Measurements from ENCODE around the gene KCTD20.

The KCTD20 gene

DNA sequence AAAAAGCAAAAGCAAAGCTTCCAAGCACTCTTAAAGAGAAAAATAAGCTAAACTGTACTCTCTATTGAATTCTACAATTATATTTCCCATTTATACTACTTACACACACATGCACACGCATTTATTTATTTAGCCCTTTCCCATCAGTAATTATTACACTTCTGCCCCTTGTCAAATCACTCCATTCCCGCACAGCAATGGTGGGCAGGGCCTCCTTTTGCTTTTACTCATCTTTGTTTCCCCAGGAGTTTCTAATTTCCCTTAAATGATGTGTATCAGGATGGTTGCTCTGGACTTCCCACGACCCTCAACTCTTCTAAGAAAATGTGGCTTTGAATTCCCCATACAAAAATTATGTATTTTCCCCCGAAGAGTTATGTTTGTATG lies 20.1 kb upstream of the KCTD20 start:
- no peaks in the 10 kb centered on the region for H3K9me3 ChIP-seq (ENCODE audit: control insufficient read depth in 5 of 5, low read length in 5 of 5)
- no peaks in the 10 kb centered on the region for H3K36me3 ChIP-seq (ENCODE audit: control insufficient read depth in 5 of 5, insufficient read depth in 5 of 5, low read length in 5 of 5)
- peak overlapping the region; percentile 66 to 88 (median 70) for H3K9ac ChIP-seq (ENCODE audit: low read length in 5 of 5)
- peak overlapping the region; percentile 88 for H3K27ac ChIP-seq (ENCODE audit: low read depth, low read length)
- peak overlapping the region; percentile 67 to 87 (median 77) for H3K4me3 ChIP-seq (ENCODE audit: low read depth in 1 of 5, low read length in 5 of 5)
- H3K4me1 ChIP-seq (ENCODE audit: control insufficient read depth in 5 of 5, insufficient read depth in 5 of 5, low read length in 5 of 5) = peaks cover 6 to 14% (median 12%) of the 10 kb centered on the region in 5 donors
- no peaks in the 10 kb centered on the region for H3K27me3 ChIP-seq (ENCODE audit: control insufficient read depth in 5 of 5, insufficient read depth in 4 of 5, low read length in 5 of 5)

DNA sequence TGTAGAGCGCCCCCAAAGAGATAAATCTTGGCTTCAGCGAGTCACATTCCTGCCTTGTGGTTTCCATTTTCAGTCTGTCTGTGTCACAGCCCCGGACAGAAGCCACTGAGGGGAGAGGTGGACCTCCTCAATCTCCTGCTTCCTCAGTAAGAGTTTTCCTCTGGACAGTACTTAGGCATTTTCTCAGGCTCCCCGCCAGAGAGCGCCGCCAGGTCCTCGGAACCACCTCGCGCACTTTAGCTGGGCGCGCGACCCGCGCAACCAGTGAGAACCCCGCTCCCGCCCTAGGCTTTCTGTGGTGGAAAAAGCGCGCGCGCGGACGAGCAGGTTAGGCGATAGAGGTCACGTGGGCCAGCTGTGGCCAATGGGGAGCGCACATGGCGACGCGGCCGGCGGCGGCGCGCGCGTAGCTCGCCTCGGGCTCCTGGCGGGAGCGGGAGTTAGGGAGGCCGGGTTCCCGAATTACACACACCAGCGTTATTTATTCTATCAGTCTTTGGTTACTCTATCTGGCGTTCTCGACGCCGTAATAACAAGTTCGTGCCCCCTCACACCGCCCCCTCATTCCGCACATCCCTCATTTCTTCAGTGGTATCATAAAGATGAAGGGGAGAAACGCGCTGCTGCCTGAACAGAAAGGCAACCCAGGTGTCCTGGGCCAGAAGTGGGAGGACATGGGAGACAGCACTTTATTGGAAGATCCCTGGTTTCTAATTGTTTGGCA lies 19.5 kb upstream of the KCTD20 start:
- H3K9ac ChIP-seq (ENCODE audit: low read length in 5 of 5) = peak overlapping the region; percentile 66 to 92 (median 81)
- no peaks in the 10 kb centered on the region for H3K27me3 ChIP-seq (ENCODE audit: control insufficient read depth in 5 of 5, insufficient read depth in 4 of 5, low read length in 5 of 5)
- no peaks in the 10 kb centered on the region for H3K9me3 ChIP-seq (ENCODE audit: control insufficient read depth in 5 of 5, low read length in 5 of 5)
- H3K27ac ChIP-seq (ENCODE audit: low read depth, low read length) = peak overlapping the region; percentile 88
- H3K36me3 ChIP-seq (ENCODE audit: control insufficient read depth in 5 of 5, insufficient read depth in 5 of 5, low read length in 5 of 5) = no peaks in the 10 kb centered on the region
- peaks cover 6 to 14% (median 12%) of the 10 kb centered on the region in 5 donors for H3K4me1 ChIP-seq (ENCODE audit: control insufficient read depth in 5 of 5, insufficient read depth in 5 of 5, low read length in 5 of 5)
- peak overlapping the region; percentile 67 to 91 (median 78) for H3K4me3 ChIP-seq (ENCODE audit: low read depth in 1 of 5, low read length in 5 of 5)

DNA sequence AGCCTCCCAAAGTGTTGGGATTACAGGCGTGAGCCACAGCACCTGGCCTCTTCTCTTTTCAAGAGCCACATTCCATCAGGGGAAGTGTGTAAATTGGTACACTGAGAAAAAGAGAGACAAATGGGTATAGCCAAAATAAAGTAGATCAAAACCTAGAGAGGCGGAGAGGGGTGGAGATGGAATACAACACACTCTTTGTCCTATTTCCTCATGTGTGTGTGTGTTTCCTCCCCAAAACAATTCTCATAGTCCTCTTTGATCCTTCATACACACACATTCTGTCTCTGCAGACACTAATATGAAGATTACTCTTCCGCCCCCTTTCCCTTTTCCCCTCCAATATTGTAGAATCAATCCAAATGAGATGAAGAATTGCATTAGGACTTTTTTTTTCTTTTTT lies 16.2 kb upstream of the KCTD20 start:
- H3K36me3 ChIP-seq (ENCODE audit: control insufficient read depth in 5 of 5, insufficient read depth in 5 of 5, low read length in 5 of 5) = no peaks in the 10 kb centered on the region
- H3K4me1 ChIP-seq (ENCODE audit: control insufficient read depth in 5 of 5, insufficient read depth in 5 of 5, low read length in 5 of 5) = peaks cover 6 to 14% (median 12%) of the 10 kb centered on the region in 5 donors
- H3K27me3 ChIP-seq (ENCODE audit: control insufficient read depth in 5 of 5, insufficient read depth in 4 of 5, low read length in 5 of 5) = no peaks in the 10 kb centered on the region
- H3K9ac ChIP-seq (ENCODE audit: low read length in 5 of 5) = no peak overlapping the region
- no peaks in the 10 kb centered on the region for H3K9me3 ChIP-seq (ENCODE audit: control insufficient read depth in 5 of 5, low read length in 5 of 5)
- H3K27ac ChIP-seq (ENCODE audit: low read depth, low read length) = no peak overlapping the region
- H3K4me3 ChIP-seq (ENCODE audit: low read depth in 1 of 5, low read length in 5 of 5) = no peak overlapping the region

DNA sequence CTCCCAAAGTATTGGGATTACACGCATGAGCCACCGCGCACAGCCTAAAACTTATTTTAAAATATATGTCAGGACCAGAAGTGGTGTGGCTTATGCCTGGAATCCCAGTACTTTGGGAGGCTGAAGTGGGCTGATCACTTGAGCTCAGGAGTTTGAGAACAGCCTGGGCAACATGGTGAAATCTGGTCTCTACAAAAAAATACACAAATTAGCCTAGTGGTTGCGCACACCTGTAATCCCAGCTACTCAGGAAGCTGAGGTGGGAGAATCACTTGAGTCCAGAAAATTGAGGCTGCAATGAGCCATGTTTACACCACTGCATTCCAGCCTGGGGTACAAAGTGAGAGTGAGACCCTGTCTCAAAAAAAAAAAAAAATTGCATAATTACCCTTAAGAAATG lies 13.9 kb upstream of the KCTD20 start:
- peaks cover 0 to 1% (median 1%) of the 10 kb centered on the region in 5 donors for H3K4me1 ChIP-seq (ENCODE audit: control insufficient read depth in 5 of 5, insufficient read depth in 5 of 5, low read length in 5 of 5)
- H3K4me3 ChIP-seq (ENCODE audit: low read depth in 1 of 5, low read length in 5 of 5) = no peak overlapping the region
- no peaks in the 10 kb centered on the region for H3K9me3 ChIP-seq (ENCODE audit: control insufficient read depth in 5 of 5, low read length in 5 of 5)
- H3K27me3 ChIP-seq (ENCODE audit: control insufficient read depth in 5 of 5, insufficient read depth in 4 of 5, low read length in 5 of 5) = no peaks in the 10 kb centered on the region
- H3K36me3 ChIP-seq (ENCODE audit: control insufficient read depth in 5 of 5, insufficient read depth in 5 of 5, low read length in 5 of 5) = no peaks in the 10 kb centered on the region
- no peak overlapping the region for H3K9ac ChIP-seq (ENCODE audit: low read length in 5 of 5)
- no peak overlapping the region for H3K27ac ChIP-seq (ENCODE audit: low read depth, low read length)

DNA sequence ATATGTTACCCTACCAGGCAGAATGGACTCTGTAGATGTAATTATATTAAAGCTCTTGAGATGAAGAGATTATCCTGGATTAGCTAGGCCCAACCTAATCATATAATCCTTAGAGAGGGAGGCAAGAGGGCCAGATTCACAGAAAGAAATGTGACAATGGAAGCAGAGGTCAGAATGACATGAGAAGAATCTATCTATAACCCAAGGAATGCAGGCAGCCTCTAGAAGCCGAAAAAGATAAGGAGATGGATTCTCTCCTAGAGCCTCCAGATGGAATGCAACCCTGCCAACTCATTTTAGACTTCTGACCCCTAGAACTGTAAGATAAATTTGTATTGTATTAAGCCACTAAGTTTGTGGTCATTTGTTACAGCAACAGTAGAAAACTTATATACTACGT lies 12.4 kb upstream of the KCTD20 start:
- Histone ChIP-seq H3K4me1 (ENCODE audit: control insufficient read depth in 5 of 5, insufficient read depth in 5 of 5, low read length in 5 of 5) (no peaks in the 10 kb centered on the region), H3K9me3 (ENCODE audit: control insufficient read depth in 5 of 5, low read length in 5 of 5) (no peaks in the 10 kb centered on the region), H3K9ac (ENCODE audit: low read length in 5 of 5) (no peak overlapping the region), H3K27ac (ENCODE audit: low read depth, low read length) (no peak overlapping the region), H3K36me3 (ENCODE audit: control insufficient read depth in 5 of 5, insufficient read depth in 5 of 5, low read length in 5 of 5) (no peaks in the 10 kb centered on the region), H3K4me3 (ENCODE audit: low read depth in 1 of 5, low read length in 5 of 5) (no peak overlapping the region), H3K27me3 (ENCODE audit: control insufficient read depth in 5 of 5, insufficient read depth in 4 of 5, low read length in 5 of 5) (no peaks in the 10 kb centered on the region)

DNA sequence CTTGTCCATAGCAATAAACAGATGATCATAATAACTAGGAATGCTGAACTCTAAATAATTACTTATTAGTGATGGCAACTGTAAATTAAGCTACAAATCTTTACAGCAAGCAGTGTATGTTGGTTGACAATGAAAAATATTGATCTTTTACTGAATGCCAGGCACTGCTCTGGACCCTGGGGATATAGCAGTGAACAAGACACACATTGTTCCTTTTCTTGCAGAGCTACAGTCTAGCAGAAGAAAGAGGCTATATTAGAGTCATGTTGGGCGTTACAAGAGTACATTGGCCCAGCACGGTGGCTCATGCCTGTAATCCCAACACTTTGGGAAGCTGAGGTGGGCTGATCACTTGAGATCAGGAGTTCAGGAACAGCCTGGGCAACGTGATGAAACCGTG lies 11.6 kb upstream of the KCTD20 start:
- Histone ChIP-seq H3K36me3 (ENCODE audit: control insufficient read depth in 5 of 5, insufficient read depth in 5 of 5, low read length in 5 of 5) (no peaks in the 10 kb centered on the region), H3K4me1 (ENCODE audit: control insufficient read depth in 5 of 5, insufficient read depth in 5 of 5, low read length in 5 of 5) (no peaks in the 10 kb centered on the region), H3K4me3 (ENCODE audit: low read depth in 1 of 5, low read length in 5 of 5) (no peak overlapping the region), H3K27me3 (ENCODE audit: control insufficient read depth in 5 of 5, insufficient read depth in 4 of 5, low read length in 5 of 5) (no peaks in the 10 kb centered on the region), H3K27ac (ENCODE audit: low read depth, low read length) (no peak overlapping the region), H3K9ac (ENCODE audit: low read length in 5 of 5) (no peak overlapping the region), H3K9me3 (ENCODE audit: control insufficient read depth in 5 of 5, low read length in 5 of 5) (no peaks in the 10 kb centered on the region)

DNA sequence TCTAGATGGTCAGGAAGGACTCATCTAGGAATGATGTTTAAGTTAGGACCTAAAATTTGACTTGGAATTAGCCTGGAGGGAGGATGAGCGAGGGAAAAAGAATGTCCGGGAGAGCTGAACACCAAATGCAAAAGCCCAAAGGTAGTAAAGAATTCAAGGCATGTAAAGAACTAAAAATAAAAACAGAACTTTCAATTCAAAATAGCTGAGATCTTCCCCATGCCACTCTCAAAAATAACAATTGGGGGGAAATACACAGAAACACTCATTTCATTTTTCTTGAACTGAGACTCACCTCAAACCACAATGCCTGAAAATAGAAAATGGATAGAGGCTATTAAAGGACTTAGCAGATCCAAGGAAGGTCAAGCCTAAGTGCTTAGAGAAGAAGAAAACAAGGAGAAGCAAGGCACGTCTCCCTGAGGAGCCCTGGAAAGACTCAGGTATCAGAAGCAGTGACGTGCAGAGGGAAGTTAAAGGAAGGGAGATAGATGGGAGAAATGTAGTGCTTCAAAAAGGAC lies 10.6 kb upstream of the KCTD20 start:
- Histone ChIP-seq H3K9me3 (ENCODE audit: control insufficient read depth in 5 of 5, low read length in 5 of 5) (no peaks in the 10 kb centered on the region), H3K27ac (ENCODE audit: low read depth, low read length) (no peak overlapping the region), H3K4me3 (ENCODE audit: low read depth in 1 of 5, low read length in 5 of 5) (no peak overlapping the region), H3K27me3 (ENCODE audit: control insufficient read depth in 5 of 5, insufficient read depth in 4 of 5, low read length in 5 of 5) (no peaks in the 10 kb centered on the region), H3K4me1 (ENCODE audit: control insufficient read depth in 5 of 5, insufficient read depth in 5 of 5, low read length in 5 of 5) (no peaks in the 10 kb centered on the region), H3K9ac (ENCODE audit: low read length in 5 of 5) (no peak overlapping the region), H3K36me3 (ENCODE audit: control insufficient read depth in 5 of 5, insufficient read depth in 5 of 5, low read length in 5 of 5) (no peaks in the 10 kb centered on the region)

DNA sequence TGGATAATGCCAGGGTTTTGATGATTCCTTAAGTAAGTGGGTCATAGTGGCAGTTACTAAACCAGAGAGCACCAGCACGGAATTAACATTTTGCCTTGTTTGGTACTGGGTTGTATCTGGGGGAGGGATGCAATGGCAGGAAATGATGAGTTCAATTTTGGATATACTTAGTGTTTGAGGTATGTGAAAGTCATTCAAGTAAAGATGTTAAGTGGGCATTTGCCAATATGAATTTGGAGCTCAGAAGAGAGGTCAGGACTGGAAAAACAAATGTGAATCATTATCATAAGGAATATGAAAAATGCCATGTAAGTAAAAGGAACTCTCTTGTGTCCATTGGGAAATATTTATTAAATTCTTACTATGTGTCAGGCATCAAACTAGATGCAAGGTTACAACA lies 6.3 kb upstream of the KCTD20 start:
- H3K27ac ChIP-seq (ENCODE audit: low read depth, low read length) = no peak overlapping the region
- H3K36me3 ChIP-seq (ENCODE audit: control insufficient read depth in 5 of 5, insufficient read depth in 5 of 5, low read length in 5 of 5) = no peaks in the 10 kb centered on the region
- no peak overlapping the region for H3K4me3 ChIP-seq (ENCODE audit: low read depth in 1 of 5, low read length in 5 of 5)
- H3K4me1 ChIP-seq (ENCODE audit: control insufficient read depth in 5 of 5, insufficient read depth in 5 of 5, low read length in 5 of 5) = peaks cover 0 to 7% (median 5%) of the 10 kb centered on the region in 5 donors
- H3K27me3 ChIP-seq (ENCODE audit: control insufficient read depth in 5 of 5, insufficient read depth in 4 of 5, low read length in 5 of 5) = no peaks in the 10 kb centered on the region
- no peak overlapping the region for H3K9ac ChIP-seq (ENCODE audit: low read length in 5 of 5)
- no peaks in the 10 kb centered on the region for H3K9me3 ChIP-seq (ENCODE audit: control insufficient read depth in 5 of 5, low read length in 5 of 5)

DNA sequence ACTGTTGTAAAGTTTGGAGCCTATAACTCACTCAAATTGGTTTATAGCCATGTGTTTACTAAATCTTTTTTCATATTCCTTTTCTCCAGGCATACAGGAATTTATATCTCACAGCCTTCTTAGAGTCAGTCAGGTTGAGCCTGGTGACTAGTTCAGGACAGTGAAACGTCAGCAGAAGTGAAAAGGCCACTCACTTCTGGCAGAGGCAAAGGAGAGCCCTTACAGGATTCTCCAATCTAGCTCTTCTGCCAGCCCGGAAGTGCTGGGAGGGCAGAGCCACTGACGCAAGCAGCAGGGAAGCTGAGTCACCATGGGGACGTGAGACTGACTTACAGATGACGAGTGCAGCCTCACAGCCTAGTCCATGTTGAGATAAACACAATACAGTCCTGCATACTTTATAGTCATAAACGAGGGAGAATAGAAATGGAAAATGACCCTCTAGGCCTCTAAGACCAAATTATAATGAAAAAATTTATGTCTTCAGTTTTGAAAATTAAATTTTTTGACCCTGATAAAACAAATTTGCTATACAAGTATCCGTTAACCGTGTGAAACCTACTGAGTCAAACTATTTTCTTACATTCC lies 1.4 kb upstream of the KCTD20 start:
- H3K27ac ChIP-seq (ENCODE audit: low read depth, low read length) = peak overlapping the region; percentile 100
- H3K27me3 ChIP-seq (ENCODE audit: control insufficient read depth in 5 of 5, insufficient read depth in 4 of 5, low read length in 5 of 5) = no peaks in the 10 kb centered on the region
- peaks cover 8 to 40% (median 31%) of the 10 kb centered on the region in 5 donors for H3K4me1 ChIP-seq (ENCODE audit: control insufficient read depth in 5 of 5, insufficient read depth in 5 of 5, low read length in 5 of 5)
- H3K9ac ChIP-seq (ENCODE audit: low read length in 5 of 5) = peak overlapping the region in 3 of 5 donors; percentile 22 to 86 (median 35)
- H3K4me3 ChIP-seq (ENCODE audit: low read depth in 1 of 5, low read length in 5 of 5) = no peak overlapping the region
- no peaks in the 10 kb centered on the region for H3K36me3 ChIP-seq (ENCODE audit: control insufficient read depth in 5 of 5, insufficient read depth in 5 of 5, low read length in 5 of 5)
- H3K9me3 ChIP-seq (ENCODE audit: control insufficient read depth in 5 of 5, low read length in 5 of 5) = no peaks in the 10 kb centered on the region

DNA sequence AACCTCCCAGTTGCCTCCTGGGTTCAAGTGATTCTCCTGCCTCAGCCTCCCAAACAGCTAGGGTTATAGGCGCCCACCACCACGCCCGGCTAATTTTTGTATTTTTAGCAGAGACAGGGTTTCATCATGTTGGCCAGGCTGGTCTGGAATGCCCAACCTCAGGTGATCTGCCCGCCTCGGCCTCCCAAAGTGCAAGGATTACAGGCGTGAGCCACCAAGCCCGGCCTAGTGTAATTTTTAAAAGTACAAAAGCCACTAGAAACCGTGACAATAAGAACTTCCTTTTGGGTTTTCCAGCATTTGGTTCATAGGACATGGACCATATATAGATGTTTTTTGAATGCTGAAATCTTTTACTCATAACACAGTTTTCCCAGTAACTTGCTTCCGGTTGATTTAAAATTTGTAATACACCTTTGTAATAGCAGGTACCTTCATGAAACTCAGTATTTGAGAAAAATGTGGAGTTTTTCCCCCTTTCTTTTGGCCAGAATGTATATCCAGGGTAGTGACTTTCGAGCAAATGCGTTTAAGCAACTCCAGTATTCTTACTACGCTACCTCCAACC lies 613 bp upstream of the KCTD20 start:
- no peaks in the 10 kb centered on the region for H3K27me3 ChIP-seq (ENCODE audit: control insufficient read depth in 5 of 5, insufficient read depth in 4 of 5, low read length in 5 of 5)
- no peaks in the 10 kb centered on the region for H3K9me3 ChIP-seq (ENCODE audit: control insufficient read depth in 5 of 5, low read length in 5 of 5)
- peak overlapping the region; percentile 90 to 98 (median 97) for H3K4me3 ChIP-seq (ENCODE audit: low read depth in 1 of 5, low read length in 5 of 5)
- no peaks in the 10 kb centered on the region for H3K36me3 ChIP-seq (ENCODE audit: control insufficient read depth in 5 of 5, insufficient read depth in 5 of 5, low read length in 5 of 5)
- peak overlapping the region; percentile 100 for H3K27ac ChIP-seq (ENCODE audit: low read depth, low read length)
- peaks cover 8 to 40% (median 31%) of the 10 kb centered on the region in 5 donors for H3K4me1 ChIP-seq (ENCODE audit: control insufficient read depth in 5 of 5, insufficient read depth in 5 of 5, low read length in 5 of 5)
- peak overlapping the region; percentile 71 to 98 (median 86) for H3K9ac ChIP-seq (ENCODE audit: low read length in 5 of 5)

All from subcutaneous abdominal adipose tissue (tissue), 5 donors.